Left ventricle myocardium inferior (tissue), 1 donor: ENCODE data around the gene SAP30BP. TPM values are rescaled to one million over a fixed set of nuclear protein-coding genes. Genes with fewer than 3 reads are reported as not detected.
"Not testable (repeated sequence)": the region's sequence is repeated elsewhere in the genome, so short reads cannot be mapped to it uniquely, and the experiment has no call there.

Source experiments
- DNase-seq: peaks from one replicate; pipeline ENCODE4 v3.0.0-alpha.2; 2020
- H3K27ac ChIP-seq: fragments of 200-600 bp; replicated peaks from 2 replicates; pipeline ENCODE4 v1.8.0; 2021
- H3K27me3 ChIP-seq: fragments of 200-600 bp; 2 replicates; pipeline ENCODE4 v1.8.0; 2021; ENCODE audit warnings: low read depth
- H3K36me3 ChIP-seq: fragments of 200-600 bp; 2 replicates; pipeline ENCODE4 v1.8.0; 2021
- H3K4me1 ChIP-seq: fragments of 200-600 bp; 2 replicates; pipeline ENCODE4 v1.8.0; 2021
- H3K4me3 ChIP-seq: fragments of 200-600 bp; 2 replicates; pipeline ENCODE4 v1.8.0; 2021; ENCODE audit warnings: mild to moderate bottlenecking, moderate library complexity
- H3K9me3 ChIP-seq: fragments of 200-600 bp; replicated peaks from 2 replicates; pipeline ENCODE4 v1.8.0; 2021
- CTCF ChIP-seq: fragments of 200-600 bp; IDR thresholded peaks from 2 replicates; pipeline ENCODE4 v1.8.0; 2021; ENCODE audit warnings: antibody characterized with exemption, mild to moderate bottlenecking, borderline replicate concordance
- intact Hi-C: fragments of 100-400 bp; cut with micrococcal nuclease; formaldehyde crosslinking; loops from one replicate; pipeline ENCODE4 v1.11.0; 2022
- total RNA-seq: library from RNA; stranded (reverse); fragmentation: NEBNext Ultra II Directional; extraction: Animal tissue kit (Norgen Biotek cat#: 25700); gene quantifications from one replicate; pipeline ENCODE4 v1.2.1, GENCODE V29; 2021
- donor health status: DM: no; HTN: yes; CAD: no; lungs with severe emphysema.

The SAP30BP gene
- total RNA-seq, 1 donor from 2014 or later, result 47.2 TPM

GRCh38 chr17:75637551-75637950 is 29.6 kb upstream of the SAP30BP start:
- DNase-seq, result no peak

GRCh38 chr17:75638039-75638438 is 29.1 kb upstream of the SAP30BP start:
- intact Hi-C loops, H3K9me3 ChIP-seq, DNase-seq, H3K27me3 ChIP-seq, H3K36me3 ChIP-seq: not testable (repeated sequence)
- Histone ChIP-seq H3K4me3 (peak overlapping the region; percentile 64), H3K27ac (peak overlapping the region; percentile 92), H3K4me1 (peaks cover 97% of the 10 kb centered on the region)

More at GRCh38 chr17:75637551-75637950, 29.6 kb upstream of the SAP30BP start:
- Histone ChIP-seq H3K27ac (peak overlapping the region; percentile 92), H3K4me1 (peaks cover 97% of the 10 kb centered on the region), H3K4me3 (peak overlapping the region; percentile 64), H3K27me3 (no peaks in the 10 kb centered on the region), H3K9me3 (no peaks in the 10 kb centered on the region), H3K36me3 (peaks cover 6% of the 10 kb centered on the region)
- intact Hi-C loops, result no loop called here
- TF ChIP-seq CTCF, result no peak

- intact Hi-C loops, result no loop called here
- peaks cover 96% of the 10 kb centered on the region for H3K4me1 ChIP-seq
These were observed 28.2 kb upstream of the SAP30BP start for GRCh38 chr17:75638893-75639292.

GRCh38 chr17:75639327-75639726 is 27.8 kb upstream of the SAP30BP start:
- peaks cover 91% of the 10 kb centered on the region for H3K4me1 ChIP-seq
- H3K27me3 ChIP-seq, result no peaks in the 10 kb centered on the region
- H3K9me3 ChIP-seq, result no peaks in the 10 kb centered on the region
- DNase-seq, result no peak
- H3K4me3 ChIP-seq, result no peak overlapping the region
- intact Hi-C loops, result no loop called here
- TF ChIP-seq CTCF, result no peak
- peaks cover 10% of the 10 kb centered on the region for H3K36me3 ChIP-seq
- H3K27ac ChIP-seq, result peak overlapping the region; percentile 84

More at GRCh38 chr17:75638893-75639292, 28.2 kb upstream of the SAP30BP start:
- no peak for TF ChIP-seq CTCF
- no peaks in the 10 kb centered on the region for H3K27me3 ChIP-seq
- no peak overlapping the region for H3K4me3 ChIP-seq
- peaks cover 6% of the 10 kb centered on the region for H3K36me3 ChIP-seq
- DNase-seq, result peak; percentile 52
- no peaks in the 10 kb centered on the region for H3K9me3 ChIP-seq
- H3K27ac ChIP-seq, result peak overlapping the region; percentile 84

- Histone ChIP-seq H3K27ac (peak overlapping the region; percentile 84), H3K9me3 (no peaks in the 10 kb centered on the region), H3K4me1 (peaks cover 85% of the 10 kb centered on the region), H3K27me3 (no peaks in the 10 kb centered on the region), H3K4me3 (no peak overlapping the region), H3K36me3 (peaks cover 10% of the 10 kb centered on the region)
- DNase-seq, result no peak
- no peak for TF ChIP-seq CTCF
- intact Hi-C loops, result no loop called here
These were observed 27.2 kb upstream of the SAP30BP start for GRCh38 chr17:75639771-75640555.

- Histone ChIP-seq H3K27me3 (no peaks in the 10 kb centered on the region), H3K27ac (peak overlapping the region; percentile 84), H3K36me3 (peaks cover 10% of the 10 kb centered on the region), H3K4me3 (no peak overlapping the region), H3K4me1 (peaks cover 78% of the 10 kb centered on the region), H3K9me3 (no peaks in the 10 kb centered on the region)
- TF ChIP-seq CTCF, result no peak
- intact Hi-C loops, result no loop called here
- no peak for DNase-seq
These were observed 26.5 kb upstream of the SAP30BP start for GRCh38 chr17:75640556-75641119.
